HG03558 (cell line): ENCODE data around the gene EVPLL.
"Not testable (repeated sequence)": the region's sequence is repeated elsewhere in the genome, so short reads cannot be mapped to it uniquely, and the experiment has no call there.

ENCODE experiments used
- ATAC-seq: cut with Tn5 transposase; IDR thresholded peaks from one replicate; pipeline ENCODE4 v1.9.1; 2021; ENCODE audit warnings: moderate number of reproducible peaks; ENCODE audit not compliant: unreplicated experiment; ENCODE audit errors: extremely low read depth

The EVPLL gene

DNA sequence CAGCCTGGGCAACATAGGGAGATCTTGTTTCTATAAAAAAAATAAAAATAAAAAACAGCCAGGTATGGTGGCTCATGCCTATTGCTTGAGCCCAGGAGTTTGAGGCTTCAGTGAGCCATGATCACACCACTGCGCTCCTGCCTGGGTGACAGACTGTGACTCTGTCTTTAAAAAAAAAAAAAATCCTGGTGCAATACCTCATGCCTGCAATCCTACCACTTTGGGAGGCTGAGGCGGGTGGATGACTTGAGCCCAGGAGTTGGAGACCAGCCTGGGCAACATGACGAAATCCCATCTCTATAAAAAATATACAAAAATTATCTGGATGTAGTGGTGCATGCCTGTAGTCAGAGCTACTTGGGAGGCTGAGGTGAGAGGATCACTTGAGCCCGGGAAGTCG lies 1.0 kb downstream of the EVPLL start:
- not testable (repeated sequence) for ATAC-seq

- no peak for ATAC-seq
These were observed 1.9 kb downstream of the EVPLL start for GRCh38 chr17:18379246-18380146.

GRCh38 chr17:18380471-18381157 lies 3.0 kb downstream of the EVPLL start:
- no peak for ATAC-seq

- ATAC-seq = no peak
These were observed 3.8 kb downstream of the EVPLL start for GRCh38 chr17:18381158-18381952.

- ATAC-seq = no peak
These were observed 4.3 kb downstream of the EVPLL start for GRCh38 chr17:18381953-18382245.

DNA sequence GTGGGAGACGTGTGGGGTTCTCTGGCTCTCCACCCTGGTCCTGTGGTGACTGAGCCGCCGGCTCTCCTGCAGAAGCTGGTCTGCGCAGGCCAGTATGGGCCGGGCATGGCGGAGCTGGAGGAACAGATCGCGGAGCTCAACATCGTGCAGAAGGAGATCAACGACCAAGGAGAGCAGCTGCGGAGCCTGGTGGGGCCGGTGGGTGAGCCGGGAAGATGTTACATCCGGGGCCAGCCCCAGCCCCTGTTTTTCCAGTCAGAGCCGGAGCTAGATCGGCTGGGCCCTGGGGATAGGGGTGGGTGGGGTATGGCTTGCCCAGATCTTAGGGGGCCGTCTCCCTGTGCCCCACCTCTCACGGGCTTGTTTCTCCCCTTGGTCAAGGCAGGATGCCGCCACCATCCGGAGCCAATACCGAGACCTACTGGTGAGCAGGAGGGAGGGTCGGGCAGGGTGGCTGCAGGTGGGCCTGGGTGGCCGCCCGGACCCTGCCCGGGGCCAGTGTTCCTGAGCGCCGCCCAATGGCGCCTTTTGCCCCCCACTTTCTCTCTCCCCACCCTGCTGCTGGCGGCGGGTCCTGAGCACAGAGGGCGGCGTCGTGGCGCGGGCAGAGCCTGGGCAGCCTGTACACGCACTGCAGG lies 5.0 kb downstream of the EVPLL start:
- ATAC-seq = no peak

DNA sequence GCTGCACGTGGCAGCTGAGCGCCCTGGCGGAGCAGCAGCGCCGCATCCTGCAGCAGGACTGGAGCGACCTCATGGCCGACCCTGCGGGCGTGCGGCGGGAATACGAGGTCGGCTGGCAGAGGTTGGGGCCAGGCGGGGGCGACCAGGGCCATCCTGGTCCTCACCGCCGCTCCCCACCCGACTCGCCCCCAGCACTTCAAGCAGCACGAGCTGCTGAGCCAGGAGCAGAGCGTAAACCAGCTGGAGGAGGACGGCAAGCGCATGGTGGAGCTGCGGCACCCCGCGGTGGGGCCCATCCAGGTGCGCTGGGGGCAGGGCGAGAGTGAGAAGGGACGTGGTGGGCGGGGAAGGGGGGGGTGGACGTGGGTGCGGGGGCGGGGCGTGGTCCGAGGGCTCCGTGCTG lies 5.5 kb downstream of the EVPLL start:
- ATAC-seq = not testable (repeated sequence)

GRCh38 chr17:18384271-18384670 lies 6.7 kb downstream of the EVPLL start:
- ATAC-seq = not testable (repeated sequence)

DNA sequence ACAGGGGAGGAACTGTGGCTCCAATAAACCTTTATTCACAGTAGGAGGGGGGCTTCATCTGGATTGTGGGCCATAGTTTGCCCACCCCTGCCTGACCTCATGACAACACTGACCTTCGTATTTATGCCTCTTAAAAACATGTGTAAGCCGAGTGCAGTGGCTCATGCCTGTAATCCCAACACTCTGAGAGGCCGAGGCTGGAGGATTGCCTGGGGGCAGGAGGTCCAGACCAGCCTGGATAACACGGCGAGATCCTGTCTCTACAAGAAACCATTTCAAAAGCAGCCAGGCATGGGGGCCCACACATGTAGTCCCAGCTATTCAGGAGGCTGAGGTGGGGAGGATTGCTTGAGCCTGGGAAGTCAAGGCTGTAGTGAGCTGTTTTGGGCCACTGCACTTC lies 10.0 kb downstream of the EVPLL start:
- ATAC-seq = not testable (repeated sequence)

- not testable (repeated sequence) for ATAC-seq
These were observed 10.7 kb downstream of the EVPLL start for GRCh38 chr17:18388266-18388665.

- ATAC-seq = not testable (repeated sequence)
These were observed 11.2 kb downstream of the EVPLL start for GRCh38 chr17:18388728-18389127.

DNA sequence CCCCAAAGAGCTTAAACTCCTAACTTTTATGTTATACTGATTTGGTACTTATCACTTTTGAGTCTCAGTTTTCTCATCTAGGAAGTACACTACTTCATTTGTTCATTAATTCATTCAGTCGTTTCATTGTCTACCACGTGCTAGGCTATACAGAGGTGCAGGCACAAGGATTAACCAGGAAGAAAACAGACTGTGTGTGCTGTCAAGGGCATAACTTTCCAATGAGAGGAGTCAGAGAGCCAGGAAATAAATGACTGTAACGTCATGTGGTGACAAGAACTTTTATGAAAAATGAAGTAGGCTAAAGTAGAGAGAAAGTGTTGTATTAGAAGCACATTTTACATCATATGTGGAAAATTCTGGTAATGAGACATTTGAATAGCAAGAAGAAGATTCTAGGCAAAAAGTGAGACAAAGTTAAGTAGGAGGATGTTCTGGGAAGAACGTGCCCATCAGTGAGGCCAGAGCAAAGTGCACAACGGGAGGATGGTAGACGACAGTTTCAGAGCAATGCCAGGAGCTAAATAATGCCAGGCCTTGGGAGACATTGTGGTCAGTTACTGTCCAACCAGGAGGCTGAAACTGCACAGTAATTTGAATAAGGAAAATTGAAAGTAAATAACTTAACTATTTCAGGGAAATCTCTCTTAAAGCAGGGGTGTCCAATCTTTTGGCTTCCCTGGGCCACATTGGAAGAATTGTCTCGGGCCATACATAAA lies 24.5 kb downstream of the EVPLL start:
- not testable (repeated sequence) for ATAC-seq

- not testable (repeated sequence) for ATAC-seq
These were observed 25.6 kb downstream of the EVPLL start for GRCh38 chr17:18403166-18403565.

DNA sequence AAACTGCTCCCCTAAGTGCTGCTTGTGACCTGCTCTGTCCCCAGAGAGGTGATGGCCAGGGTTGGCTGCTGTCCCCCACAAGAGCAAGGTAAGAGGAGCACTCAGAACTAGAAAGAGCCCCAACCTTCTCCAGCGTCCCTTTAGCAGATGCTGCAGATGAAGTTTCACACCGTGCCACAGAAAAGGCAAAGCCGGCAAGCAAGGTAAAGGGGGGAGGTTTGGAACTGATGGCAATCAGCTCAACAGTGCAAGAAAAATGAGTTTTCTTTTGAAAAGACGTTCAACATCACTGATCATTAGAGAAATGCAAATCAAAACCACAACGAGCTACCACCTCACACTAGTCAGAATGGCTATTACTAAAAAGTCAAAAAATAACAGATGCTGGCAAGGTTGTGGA lies 26.0 kb downstream of the EVPLL start:
- not testable (repeated sequence) for ATAC-seq

- not testable (repeated sequence) for ATAC-seq
These were observed 31.3 kb downstream of the EVPLL start for GRCh38 chr17:18408906-18409305.

GRCh38 chr17:18409321-18409720 lies 31.7 kb downstream of the EVPLL start:
- not testable (repeated sequence) for ATAC-seq

GRCh38 chr17:18410736-18411135 lies 33.2 kb downstream of the EVPLL start:
- not testable (repeated sequence) for ATAC-seq

DNA sequence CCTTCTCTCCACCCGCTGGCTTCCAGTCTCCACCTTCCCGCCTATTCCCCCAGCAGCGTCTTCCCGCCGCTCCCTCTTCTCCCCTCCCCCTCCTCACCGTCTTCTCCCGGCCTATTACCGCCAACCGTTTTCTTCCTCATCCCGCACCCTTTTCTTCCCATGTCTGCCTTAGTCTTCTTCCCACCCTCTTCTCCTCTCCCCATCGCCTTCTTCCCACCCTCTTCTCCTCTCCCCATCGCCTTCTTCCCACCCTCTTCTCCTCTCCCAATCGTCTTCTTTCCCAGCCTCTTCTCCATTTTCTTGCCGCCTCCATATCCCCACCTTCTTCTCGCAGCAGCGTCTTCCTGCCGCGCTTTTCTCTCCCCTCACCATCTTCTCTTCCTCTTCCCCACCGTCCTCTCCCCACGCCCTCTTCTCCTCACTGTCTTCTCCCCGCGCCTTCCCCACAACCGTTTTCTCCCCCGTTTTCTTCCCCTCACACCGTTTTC lies 33.8 kb downstream of the EVPLL start:
- ATAC-seq = not testable (repeated sequence)

- not testable (repeated sequence) for ATAC-seq
These were observed 34.5 kb downstream of the EVPLL start for GRCh38 chr17:18412001-18412538.
